Hepatocyte (in vitro differentiated cells): ENCODE measurements around the gene TPRA1. TPM values are rescaled to one million over a fixed set of nuclear protein-coding genes. Genes with fewer than 3 reads are reported as not detected.

Experiments used
- DNase-seq: peaks from one replicate; pipeline ENCODE4 v3.0.0-alpha.2; 2016; ENCODE audit warnings: low spot score
- H2AFZ ChIP-seq: fragments of 200-600 bp; sonication (generic); 2 replicates; pipeline ENCODE4 v1.6.0; 2016; ENCODE audit warnings: antibody characterized with exemption, mild to moderate bottlenecking
- H3K27ac ChIP-seq: fragments of 200-600 bp; sonication (generic); 2 replicates; pipeline ENCODE4 v1.5.1; 2016; ENCODE audit warnings: mild to moderate bottlenecking
- H3K27me3 ChIP-seq: fragments of 200-600 bp; sonication (generic); 2 replicates; pipeline ENCODE4 v1.6.1; 2016
- H3K36me3 ChIP-seq: fragments of 200-600 bp; sonication (generic); replicated peaks from 2 replicates; pipeline ENCODE4 v1.5.1; 2016; ENCODE audit warnings: low read depth; ENCODE audit not compliant: insufficient read depth
- H3K4me1 ChIP-seq: fragments of 200-600 bp; sonication (generic); 2 replicates; pipeline ENCODE4 v1.5.1; 2016; ENCODE audit warnings: mild to moderate bottlenecking, moderate library complexity; ENCODE audit not compliant: insufficient read depth
- H3K4me2 ChIP-seq: fragments of 200-600 bp; sonication (generic); 2 replicates; pipeline ENCODE4 v1.6.0; 2016
- H3K4me3 ChIP-seq: fragments of 200-600 bp; sonication (generic); 2 replicates; pipeline ENCODE4 v1.5.1; 2016; ENCODE audit warnings: mild to moderate bottlenecking
- H3K79me2 ChIP-seq: fragments of 200-600 bp; sonication (generic); 2 replicates; pipeline ENCODE4 v1.6.0; 2017; ENCODE audit warnings: mild to moderate bottlenecking
- H3K9me2 ChIP-seq: fragments of 200-600 bp; sonication (generic); replicated peaks from 2 replicates; pipeline ENCODE4 v1.6.0; 2017; ENCODE audit warnings: mild to moderate bottlenecking; ENCODE audit not compliant: insufficient read depth
- H3K9me3 ChIP-seq: fragments of 200-600 bp; sonication (generic); 2 replicates; pipeline ENCODE4 v1.5.1; 2016; ENCODE audit warnings: low read depth, mild to moderate bottlenecking
- H4K20me1 ChIP-seq: fragments of 200-600 bp; sonication (generic); 2 replicates; pipeline ENCODE4 v1.6.0; 2016; ENCODE audit warnings: mild to moderate bottlenecking; ENCODE audit not compliant: insufficient read depth, poor library complexity, severe bottlenecking
- CTCF ChIP-seq: fragments of 200-600 bp; sonication (generic); IDR thresholded peaks from 2 replicates; pipeline ENCODE4 v1.5.1; 2016; ENCODE audit warnings: antibody characterized with exemption, mild to moderate bottlenecking; ENCODE audit not compliant: poor library complexity
- EZH2 ChIP-seq: fragments of 200-600 bp; sonication (generic); IDR thresholded peaks from 2 replicates; pipeline ENCODE4 v1.6.1; 2016; ENCODE audit warnings: antibody characterized with exemption, mild to moderate bottlenecking, borderline replicate concordance
- EZH2phosphoT487 ChIP-seq: fragments of 200-600 bp; sonication (generic); IDR thresholded peaks from one replicate; pipeline ENCODE4 v1.6.1; 2018; ENCODE audit warnings: antibody characterized with exemption, mild to moderate bottlenecking, low read depth, moderate library complexity; ENCODE audit not compliant: unreplicated experiment, severe bottlenecking
- WGBS: methylation state at CpG from one replicate; pipeline ENCODE4 v1.1.6; 2016; ENCODE audit warnings: low lambda C conversion rate; ENCODE audit errors: missing lambda C conversion rate; 5-methylcytosine and 5-hydroxymethylcytosine counted together
- polyA plus RNA-seq: library from polyadenylated mRNA; unstranded; fragments of >200 nt; fragmentation: Nextera tagmentation; extraction: Ambion mirVana; gene quantifications from 2 replicates; pipeline ENCODE4 v1.2.1, GENCODE V29; 2016
- total RNA-seq: library from RNA; depleted of rRNA; stranded (reverse); fragments of >200 nt; gene quantifications from 2 replicates; pipeline ENCODE4 v1.2.3, GENCODE V29; 2014

Gene TPRA1
- total and polyA plus RNA-seq, 2 experiments from 2014 or later = 41.0 to 57.2 TPM

- 61% methylated on average over 8 of the region's 8 CpGs for WGBS
- Histone ChIP-seq H3K4me3 (no peak overlapping the region), H3K79me2 (no peaks in the 10 kb centered on the region), H3K4me1 (no peaks in the 10 kb centered on the region), H4K20me1 (no peaks in the 10 kb centered on the region), H3K27ac (no peak overlapping the region), H3K4me2 (no peak overlapping the region), H3K27me3 (peaks cover 32% of the 10 kb centered on the region), H3K9me3 (no peaks in the 10 kb centered on the region), H2AFZ (no peak overlapping the region), H3K9me2 (no peaks in the 10 kb centered on the region), H3K36me3 (no peaks in the 10 kb centered on the region)
- TF ChIP-seq CTCF (no peak), EZH2 (no peak), EZH2phosphoT487 (no peak)
- no peak for DNase-seq
Observed at GRCh38 chr3:127632035-127632820, 41.7 kb upstream of the TPRA1 start.

GRCh38 chr3:127630811-127631714 lies 40.5 kb upstream of the TPRA1 start:
- no peaks in the 10 kb centered on the region for H3K9me3 ChIP-seq
- no peak overlapping the region for H3K4me2 ChIP-seq
- no peak for DNase-seq
- H3K79me2 ChIP-seq = no peaks in the 10 kb centered on the region
- no peak overlapping the region for H3K4me3 ChIP-seq
- TF ChIP-seq EZH2phosphoT487 = no peak
- no peak for TF ChIP-seq EZH2
- TF ChIP-seq CTCF = no peak
- H4K20me1 ChIP-seq = no peaks in the 10 kb centered on the region
- 86% methylated on average over 12 of the region's 12 CpGs for WGBS
- no peaks in the 10 kb centered on the region for H3K36me3 ChIP-seq
- no peak overlapping the region for H2AFZ ChIP-seq
- peaks cover 42% of the 10 kb centered on the region for H3K27me3 ChIP-seq
- no peaks in the 10 kb centered on the region for H3K4me1 ChIP-seq
- no peak overlapping the region for H3K27ac ChIP-seq
- H3K9me2 ChIP-seq = no peaks in the 10 kb centered on the region

GRCh38 chr3:127629467-127630403 lies 39.2 kb upstream of the TPRA1 start:
- H3K4me2 ChIP-seq = peak overlapping the region; percentile 90
- no peak overlapping the region for H2AFZ ChIP-seq
- H4K20me1 ChIP-seq = no peaks in the 10 kb centered on the region
- no peaks in the 10 kb centered on the region for H3K4me1 ChIP-seq
- no peak for TF ChIP-seq EZH2
- no peak for TF ChIP-seq EZH2phosphoT487
- TF ChIP-seq CTCF = no peak
- peaks cover 42% of the 10 kb centered on the region for H3K27me3 ChIP-seq
- no peaks in the 10 kb centered on the region for H3K9me2 ChIP-seq
- no peak overlapping the region for H3K27ac ChIP-seq
- no peaks in the 10 kb centered on the region for H3K36me3 ChIP-seq
- no peaks in the 10 kb centered on the region for H3K9me3 ChIP-seq
- no peak for DNase-seq
- H3K4me3 ChIP-seq = no peak overlapping the region
- 47% methylated on average over 61 of the region's 65 CpGs for WGBS
- H3K79me2 ChIP-seq = no peaks in the 10 kb centered on the region
